ENCODE results near the gene WRAP53.
"Not testable (repeated sequence)": the region's sequence is repeated elsewhere in the genome, so short reads cannot be mapped to it uniquely, and the experiment has no call there.

Gene WRAP53

DNA sequence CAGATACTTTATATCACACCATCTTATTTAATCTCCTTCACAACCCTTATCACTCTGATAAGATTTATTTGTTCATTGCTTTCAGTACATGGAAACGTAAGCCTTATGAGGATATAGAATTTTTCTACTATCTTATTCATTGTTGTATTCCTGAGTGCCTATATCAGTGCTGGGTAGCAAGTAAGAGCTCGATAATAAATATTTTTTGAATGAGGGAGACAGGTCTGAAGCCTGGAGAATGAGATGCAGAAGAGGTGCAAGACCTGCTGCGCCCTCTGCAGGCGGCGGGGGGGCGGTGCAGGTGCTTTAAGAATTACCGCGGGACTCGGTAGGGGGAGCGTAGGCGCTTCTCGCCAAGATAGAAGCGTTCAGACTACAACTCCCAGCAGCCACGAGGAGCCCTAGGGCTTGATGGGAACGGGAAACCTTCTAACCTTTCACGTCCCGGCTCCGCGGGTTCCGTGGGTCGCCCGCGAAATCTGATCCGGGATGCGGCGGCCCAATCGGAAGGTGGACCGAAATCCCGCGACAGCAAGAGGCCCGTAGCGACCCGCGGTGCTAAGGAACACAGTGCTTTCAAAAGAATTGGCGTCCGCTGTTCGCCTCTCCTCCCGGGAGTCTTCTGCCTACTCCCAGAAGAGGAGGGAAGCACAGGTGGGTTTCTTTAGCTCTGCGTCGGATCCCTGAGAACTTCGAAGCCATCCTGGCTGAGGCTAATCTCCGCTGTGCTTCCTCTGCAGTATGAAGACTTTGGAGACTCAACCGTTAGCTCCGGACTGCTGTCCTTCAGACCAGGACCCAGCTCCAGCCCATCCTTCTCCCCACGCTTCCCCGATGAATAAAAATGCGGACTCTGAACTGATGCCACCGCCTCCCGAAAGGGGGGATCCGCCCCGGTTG is at the start of gene WRAP53:
Gene WRAP53 (plus strand): TSS at position 570 of the 900 bp plus-strand sequence. CDS start 172 bp downstream, at position 742.
- DNase-seq (ENCODE audit: low spot score) = peak; percentile 97

DNA sequence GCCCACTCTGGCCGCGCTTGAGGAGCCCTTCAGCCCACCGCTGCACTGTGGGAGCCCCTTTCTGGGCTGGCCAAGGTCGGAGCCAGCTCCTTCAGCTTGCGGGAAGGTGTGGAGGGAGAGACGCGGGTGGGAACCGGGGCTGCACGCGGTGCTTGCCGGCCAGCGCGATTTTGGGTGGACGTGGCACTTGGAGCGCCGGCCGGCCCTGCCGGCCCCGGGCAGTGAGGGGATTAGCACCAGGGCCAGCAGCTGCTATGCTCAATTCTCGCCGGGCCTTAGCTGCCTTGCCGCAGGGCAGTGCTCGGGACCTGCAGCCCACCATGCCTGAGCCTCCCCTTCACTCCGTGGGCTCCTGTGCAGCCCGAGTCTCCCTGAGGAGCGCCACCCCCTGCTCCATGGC is 47.5 kb upstream of the WRAP53 start:
- DNase-seq (ENCODE audit: low spot score) = no peak

DNA sequence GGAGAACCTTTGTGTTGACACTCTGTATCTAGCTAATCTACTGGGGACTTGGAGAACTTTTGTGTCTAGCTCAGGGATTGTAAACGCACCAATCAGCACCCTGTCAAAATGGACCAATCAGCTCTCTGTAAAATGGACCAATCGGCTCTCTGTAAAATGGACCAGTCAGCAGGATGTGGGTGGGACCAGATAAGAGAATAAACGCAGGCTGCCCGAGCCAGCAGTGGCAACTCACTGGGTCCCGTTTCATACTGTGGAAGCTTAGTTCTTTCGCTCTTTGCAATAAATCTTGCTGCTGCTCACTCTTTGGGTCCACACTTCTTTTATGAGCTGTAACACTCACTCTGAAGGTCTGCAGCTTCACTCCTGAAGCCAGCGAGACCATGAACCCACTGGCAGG is 46.6 kb upstream of the WRAP53 start:
- DNase-seq (ENCODE audit: low spot score) = not testable (repeated sequence)

DNA sequence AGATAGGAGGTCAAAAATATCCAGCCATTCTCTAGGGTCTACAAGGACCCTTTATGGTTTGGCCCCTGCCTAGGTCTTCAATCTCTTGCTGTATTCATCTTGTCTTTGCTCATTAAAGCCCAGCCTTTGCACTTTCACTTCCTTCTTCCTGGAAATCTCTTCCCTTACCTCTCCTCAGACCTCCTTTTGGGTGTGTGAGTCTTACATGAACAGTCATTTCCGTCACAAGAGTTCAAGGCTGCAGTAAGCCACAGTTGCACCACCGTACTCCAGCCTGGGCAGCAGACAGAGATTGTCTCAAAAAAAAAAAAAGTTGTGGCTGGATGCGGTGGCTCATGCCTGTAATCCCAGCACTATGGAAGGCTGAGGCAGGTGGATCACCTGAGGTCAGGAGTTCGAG is 43.5 kb upstream of the WRAP53 start:
- DNase-seq (ENCODE audit: low spot score) = no peak

DNA sequence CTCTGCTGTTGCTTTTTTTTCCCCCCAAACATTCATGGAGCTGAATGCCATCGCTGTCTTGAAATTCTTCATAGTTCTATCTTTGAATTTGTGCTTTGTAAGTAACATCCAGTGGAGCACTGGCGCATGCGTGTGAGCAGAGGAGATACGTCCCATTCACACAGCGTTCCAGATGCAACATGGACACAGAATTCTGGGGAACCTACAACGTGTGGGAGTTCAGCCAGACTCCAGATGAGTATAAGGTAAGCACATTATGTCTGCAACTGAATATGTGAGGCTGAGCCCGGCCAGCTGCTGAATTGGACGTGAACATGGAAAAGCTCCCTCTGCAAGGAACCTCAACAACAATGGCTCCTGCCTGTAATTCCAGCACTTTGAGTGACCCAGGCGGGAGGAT is 41.8 kb upstream of the WRAP53 start:
- no peak for DNase-seq (ENCODE audit: low spot score)

DNA sequence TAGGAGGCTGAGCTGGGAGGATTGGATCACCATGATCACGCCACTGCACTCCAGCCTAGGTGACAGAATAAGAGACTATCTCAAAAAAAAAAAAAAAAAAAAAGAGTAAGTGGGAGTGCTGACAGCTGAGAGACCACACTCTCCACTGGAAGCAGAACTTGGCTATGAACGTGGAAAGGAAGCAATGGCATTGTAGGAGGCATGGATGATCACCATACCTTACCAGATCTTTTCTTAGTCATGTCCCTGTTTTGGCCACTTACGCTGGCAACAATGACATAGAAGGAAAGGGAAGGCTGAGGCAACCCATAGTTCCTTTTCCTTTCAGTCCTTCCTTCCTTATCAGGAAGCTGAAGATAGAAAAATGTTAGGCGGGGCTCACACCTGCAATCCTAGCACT is 41.3 kb upstream of the WRAP53 start:
- DNase-seq (ENCODE audit: low spot score) = no peak

DNA sequence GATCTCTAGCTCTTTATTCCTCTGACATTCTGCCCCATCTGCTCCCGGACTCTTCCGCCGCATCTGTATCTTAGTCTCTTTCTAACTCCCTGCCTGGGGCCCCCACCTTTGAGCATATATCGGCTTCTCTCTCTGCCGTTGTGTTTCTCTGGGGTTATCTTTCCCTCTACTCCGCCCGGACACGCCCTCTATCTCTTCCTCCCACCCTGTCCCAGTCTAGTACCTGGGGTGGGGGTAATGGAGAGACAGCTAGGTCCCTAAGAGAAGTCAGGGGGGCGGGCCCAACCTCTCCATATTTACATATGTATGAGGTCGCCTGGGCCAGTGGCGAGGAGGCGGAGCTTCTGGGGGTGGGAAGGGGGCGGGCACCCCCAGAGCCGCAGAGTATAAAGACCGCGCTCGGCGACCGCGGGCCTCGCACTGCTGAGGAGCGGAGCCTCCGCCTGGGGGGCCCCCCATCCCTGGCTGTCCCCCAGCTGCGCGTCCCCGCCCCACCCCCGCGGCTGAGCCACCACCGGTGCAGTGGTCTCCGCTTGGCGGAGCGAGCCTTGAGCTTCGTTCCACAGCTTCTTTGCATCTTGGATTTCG is 37.7 kb upstream of the WRAP53 start, which contains the start of gene ATP1B2:
Gene ATP1B2 (plus strand): TSS at position 418 of the 588 bp plus-strand sequence. CDS start 593 bp downstream, outside the sequence.
- DNase-seq (ENCODE audit: low spot score) = peak; percentile 82

DNA sequence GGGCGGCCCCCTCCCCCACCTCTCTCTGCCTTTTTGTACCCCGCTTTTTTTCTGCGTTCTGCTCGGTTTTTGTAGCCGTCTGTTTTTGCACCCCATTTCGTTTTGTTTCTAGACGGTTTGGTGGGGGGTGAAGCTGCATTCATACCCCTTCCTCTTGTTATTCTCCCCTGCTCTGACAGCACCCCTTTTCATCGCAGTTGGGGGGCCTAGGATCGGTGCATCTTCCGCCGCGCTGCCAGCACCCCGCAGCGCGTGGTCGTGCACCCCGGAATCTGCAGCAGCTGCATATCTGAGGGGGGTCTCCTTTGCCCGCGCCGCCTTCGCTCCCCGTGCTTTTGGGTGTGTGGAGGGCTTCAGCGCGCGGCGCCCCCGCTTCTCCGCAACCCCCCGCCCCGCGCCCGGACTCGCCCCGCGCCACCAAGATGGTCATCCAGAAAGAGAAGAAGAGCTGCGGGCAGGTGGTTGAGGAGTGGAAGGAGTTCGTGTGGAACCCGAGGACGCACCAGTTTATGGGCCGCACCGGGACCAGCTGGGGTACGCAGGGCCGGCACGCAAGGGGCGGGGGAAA is 37.1 kb upstream of the WRAP53 start:
- DNase-seq (ENCODE audit: low spot score) = no peak

DNA sequence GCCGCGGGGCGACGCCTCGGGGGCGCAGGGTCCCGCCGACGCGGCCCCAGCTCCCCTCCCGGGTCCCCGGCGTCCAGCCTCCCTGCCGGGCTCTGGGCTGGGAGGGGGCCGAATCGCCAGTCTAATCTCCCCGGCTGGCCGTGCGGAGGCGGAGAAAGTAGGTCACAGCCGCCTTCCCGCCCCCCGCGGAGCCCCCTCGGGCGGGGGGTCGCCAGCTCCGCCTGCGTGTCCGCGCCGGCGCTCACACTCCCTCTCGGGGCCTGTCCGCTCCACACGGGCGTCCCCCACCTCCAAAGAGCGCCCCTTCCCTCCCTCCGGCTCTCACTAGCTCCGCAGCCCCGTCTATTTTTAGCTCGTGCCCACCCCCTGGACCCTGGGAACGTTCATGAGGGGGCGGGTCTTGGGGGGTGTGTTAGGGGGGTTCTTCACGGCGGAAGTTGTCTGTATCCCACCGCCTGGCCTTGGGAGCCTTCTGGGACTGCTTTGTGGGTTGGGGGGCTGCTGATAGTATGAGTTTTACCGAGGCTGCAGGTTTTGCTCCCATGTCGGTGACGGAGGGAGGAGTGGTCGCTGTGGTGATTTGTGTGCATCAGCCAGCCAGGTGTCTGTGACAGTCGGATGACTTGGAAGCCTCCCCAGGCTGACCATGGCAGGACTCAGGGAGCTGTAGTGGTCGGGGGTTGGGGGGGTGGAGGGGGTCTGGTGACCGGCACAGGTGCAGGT is 36.5 kb upstream of the WRAP53 start:
- peak; percentile 47 for DNase-seq (ENCODE audit: low spot score)

DNA sequence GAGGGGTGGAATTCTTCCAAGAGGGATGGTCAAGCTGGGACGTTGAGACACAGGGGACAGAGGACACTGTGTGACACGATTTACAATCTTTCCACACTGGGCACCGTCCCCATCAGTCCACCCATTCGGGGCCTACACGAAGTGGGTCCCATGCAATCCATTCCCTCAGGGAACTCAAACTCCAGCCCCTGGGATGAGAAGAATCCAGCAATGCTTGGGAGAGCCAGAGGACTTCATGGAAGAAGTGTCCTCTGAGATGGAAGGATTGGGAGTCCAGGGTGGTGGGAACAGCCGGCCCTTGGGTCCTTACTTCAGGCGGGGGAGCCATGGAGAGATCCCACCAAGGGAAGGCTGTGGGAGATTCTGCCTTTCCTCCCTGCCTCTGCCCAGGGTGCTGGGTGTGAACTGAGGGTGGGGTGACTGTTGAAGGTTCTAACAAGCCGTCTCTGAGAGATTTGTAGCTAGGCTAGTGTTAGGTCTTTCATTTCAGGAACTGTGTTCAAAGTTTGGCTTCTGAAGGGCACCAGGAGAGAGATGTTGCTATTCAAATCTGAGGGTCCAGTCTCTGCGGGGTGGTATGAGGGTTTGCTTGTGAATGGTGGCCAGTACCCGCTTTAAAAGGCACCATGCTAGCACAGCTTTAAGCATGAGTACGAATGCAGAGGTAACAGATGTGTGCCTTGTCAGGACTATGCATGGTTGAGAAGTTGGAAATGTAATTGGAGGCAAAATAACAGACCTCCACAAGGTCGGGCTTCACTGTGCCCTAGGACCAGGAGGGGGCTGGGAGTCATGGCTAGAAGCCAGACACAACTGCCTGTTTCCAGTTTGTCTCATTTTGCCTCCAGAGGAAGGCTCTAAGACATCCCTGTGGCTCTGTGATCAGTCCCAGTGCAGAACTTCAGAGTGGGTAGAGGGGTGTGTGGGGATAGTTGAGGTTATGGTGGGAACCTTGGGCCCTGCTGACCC is 35.6 kb upstream of the WRAP53 start:
- DNase-seq (ENCODE audit: low spot score) = no peak

DNA sequence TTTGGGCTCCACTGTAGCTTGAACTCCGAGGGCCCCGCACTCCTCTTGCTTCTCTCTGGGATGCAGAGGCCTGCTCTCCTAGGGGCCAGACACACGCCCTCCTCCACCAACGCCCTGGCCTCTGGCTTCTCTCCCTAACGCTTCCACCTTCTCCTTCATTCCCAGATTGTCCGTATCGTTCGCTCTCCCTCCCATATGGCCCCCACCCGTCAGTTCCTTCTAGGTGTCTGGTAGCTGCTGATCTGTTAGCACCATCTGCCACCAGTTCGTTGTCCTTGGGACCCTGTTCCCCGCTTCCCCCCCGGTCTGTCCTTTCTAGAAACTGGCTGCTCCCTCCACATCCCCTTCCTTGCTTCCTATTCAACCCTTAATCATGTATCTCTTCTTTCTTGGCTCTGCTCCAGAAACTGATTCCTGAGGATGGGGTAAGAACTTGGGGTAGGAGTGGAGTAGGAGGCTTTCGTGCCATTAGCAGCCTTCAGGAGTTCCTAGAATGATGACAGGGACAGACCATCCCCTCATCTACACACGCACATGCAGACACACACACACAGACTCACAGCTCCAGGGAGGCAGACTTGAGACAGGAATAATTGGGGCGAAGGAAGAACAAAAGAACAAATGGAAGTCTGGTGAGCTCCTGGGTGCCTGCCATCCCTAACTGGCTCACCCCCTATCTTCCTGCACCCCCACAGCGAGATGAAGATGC is 33.3 kb upstream of the WRAP53 start:
- DNase-seq (ENCODE audit: low spot score) = no peak

DNA sequence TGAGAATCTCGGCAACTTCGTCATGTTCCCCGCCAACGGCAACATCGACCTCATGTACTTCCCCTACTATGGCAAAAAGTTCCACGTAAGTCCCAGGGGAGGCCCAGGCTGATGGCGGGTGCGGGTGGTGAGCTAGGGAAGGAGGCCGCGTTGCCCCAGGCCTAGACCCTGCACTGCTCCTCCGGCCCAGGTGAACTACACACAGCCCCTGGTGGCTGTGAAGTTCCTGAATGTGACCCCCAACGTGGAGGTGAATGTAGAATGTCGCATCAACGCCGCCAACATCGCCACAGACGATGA is 32.8 kb upstream of the WRAP53 start:
- DNase-seq (ENCODE audit: low spot score) = no peak

DNA sequence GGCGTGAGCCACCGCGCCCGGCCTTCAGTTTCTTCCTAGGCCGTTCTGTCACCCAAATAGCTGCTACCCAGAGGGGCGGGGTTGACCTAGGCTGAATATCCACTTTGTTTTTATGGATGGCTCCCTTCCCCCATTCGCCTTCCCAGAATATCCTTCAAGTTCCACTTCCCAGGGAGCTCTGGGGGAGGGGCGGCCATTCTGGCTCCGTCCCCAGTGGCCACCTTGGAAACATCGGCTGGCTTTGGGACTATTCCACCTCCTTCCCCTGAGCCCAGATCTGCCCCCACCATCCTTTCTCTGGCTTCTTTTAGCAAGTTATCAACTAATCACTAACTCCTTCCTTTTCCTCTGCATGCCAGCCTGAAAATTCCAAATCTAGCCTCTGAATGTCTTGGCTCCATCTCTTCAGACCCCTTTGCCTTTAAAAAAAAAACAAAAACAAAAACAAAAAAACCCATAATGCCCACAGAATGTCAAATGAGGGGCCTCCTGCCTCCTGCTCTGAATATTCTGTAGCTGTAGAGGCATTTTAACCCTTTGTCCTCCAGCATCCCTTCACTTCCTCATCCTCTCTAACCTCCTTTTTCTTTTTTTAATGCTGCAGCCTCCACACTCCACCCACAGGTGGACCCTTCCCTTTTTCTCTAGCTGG is 31.2 kb upstream of the WRAP53 start:
- peak; percentile 74 for DNase-seq (ENCODE audit: low spot score)

DNA sequence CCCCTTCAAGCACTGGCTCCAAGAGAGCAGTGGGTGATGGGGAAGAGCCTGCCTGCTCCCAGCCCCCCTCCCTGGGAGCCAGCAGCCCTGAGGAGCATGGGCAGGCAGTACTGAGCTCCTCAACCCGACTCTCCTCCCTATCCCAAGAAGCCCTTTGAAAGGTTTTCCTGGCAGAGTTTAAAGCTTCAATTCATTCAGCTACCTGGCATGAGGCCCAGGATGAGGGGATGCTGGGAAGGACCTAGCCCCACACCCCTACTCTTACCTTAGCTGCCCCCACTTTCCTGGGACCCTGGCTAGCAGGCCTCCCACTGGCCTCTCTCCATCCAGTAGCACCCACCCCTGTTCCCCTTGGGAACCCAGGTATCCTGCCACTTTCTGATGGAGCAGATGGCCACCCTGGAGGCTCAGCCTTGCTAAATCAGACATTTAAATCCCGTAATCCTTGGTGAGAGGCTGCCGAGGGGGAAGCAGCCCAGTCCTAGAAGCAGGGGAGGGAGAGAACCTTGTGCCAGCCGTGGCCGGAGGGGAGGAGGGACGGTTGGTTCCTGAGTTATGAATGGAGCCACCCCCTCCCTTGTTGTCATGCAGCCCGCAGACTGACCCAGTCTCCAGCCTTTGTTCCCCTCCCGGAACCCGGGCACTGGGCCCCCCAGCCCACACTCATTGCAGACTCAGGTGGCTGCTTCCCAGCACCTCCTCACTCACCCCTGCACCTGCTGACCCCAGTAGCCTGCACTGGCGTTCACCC is 20.4 kb upstream of the WRAP53 start:
- DNase-seq (ENCODE audit: low spot score) = peak; percentile 73

DNA sequence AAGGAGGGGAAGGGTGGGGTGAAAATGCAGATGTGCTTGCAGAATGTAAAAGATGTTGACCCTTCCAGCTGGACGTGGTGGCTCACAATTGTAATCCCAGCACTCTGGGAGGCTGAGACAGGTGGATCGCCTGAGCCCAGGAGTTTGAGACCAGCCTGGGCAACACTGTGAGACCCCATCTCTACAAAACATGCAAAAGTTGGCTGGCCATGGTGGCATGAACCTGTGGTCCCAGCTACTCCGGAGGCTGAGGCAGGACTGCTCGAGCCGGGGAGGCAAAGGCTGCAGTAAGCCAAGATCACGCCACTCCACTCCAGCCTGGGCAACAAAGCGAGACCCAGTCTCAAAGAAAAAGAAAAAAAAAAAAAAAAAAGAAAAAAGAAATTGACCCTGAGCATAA is 19.8 kb upstream of the WRAP53 start:
- no peak for DNase-seq (ENCODE audit: low spot score)

DNA sequence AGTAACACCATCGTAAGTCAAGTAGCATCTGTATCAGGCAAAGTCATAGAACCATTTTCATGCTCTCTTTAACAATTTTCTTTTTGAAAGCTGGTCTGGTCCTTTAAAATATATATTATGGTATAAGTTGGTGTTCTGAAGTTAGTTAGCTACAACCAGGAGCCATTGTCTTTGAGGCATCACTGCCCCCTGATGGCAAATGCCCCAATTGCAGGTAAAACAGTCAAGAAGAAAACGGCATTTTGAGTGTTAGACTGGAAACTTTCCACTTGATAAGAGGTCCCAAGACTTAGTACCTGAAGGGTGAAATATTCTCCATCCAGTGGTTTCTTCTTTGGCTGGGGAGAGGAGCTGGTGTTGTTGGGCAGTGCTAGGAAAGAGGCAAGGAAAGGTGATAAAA is 15.0 kb upstream of the WRAP53 start:
- no peak for DNase-seq (ENCODE audit: low spot score)

DNA sequence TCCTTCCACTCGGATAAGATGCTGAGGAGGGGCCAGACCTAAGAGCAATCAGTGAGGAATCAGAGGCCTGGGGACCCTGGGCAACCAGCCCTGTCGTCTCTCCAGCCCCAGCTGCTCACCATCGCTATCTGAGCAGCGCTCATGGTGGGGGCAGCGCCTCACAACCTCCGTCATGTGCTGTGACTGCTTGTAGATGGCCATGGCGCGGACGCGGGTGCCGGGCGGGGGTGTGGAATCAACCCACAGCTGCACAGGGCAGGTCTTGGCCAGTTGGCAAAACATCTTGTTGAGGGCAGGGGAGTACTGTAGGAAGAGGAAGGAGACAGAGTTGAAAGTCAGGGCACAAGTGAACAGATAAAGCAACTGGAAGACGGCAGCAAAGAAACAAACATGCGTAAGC is 13.3 kb upstream of the WRAP53 start:
- DNase-seq (ENCODE audit: low spot score) = no peak

DNA sequence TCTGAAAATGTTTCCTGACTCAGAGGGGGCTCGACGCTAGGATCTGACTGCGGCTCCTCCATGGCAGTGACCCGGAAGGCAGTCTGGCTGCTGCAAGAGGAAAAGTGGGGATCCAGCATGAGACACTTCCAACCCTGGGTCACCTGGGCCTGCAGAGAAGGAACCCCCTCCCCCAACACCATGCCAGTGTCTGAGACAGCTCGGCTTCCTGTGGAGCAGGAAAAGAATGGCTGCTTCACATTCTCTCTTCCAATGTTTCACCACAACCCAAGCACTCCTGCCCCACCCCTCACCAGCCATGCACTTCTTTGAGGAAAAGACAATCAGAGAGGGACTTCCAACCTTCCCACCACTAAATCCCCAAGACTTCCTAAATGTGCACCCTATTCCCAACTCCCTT is 11.7 kb upstream of the WRAP53 start:
- no peak for DNase-seq (ENCODE audit: low spot score)

DNA sequence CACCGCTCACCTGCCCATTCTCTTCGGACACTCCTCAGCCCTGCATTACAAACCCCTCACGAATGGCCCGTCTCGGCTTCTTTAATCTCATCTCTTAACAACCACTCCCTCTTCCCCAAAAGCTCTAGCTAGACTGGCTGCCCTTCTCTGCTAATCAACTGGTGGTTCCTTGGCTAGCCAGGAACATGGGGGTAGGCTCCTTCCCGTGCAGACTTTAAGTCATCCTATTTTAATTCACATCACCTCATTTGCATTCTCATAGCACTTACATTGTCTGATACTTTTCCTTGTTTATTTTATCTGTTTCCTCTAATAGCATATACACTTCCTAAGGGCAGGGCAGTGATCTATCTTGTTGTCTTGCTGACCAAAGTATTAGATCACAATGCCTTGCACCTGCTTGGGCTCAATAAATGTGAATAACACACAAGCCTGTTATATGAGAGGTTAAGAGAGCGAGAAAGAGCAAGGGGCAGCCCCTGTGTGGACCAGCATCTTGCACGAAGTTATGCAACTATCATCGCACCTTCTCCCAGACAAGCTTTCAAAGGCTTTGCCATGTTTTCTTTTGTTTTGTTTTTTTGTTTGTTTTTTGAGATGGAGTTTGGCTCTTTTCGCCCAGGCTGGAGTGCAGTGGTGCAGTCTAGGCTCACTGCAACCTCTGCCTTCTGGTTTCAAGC is 10.7 kb upstream of the WRAP53 start:
- no peak for DNase-seq (ENCODE audit: low spot score)

All from Ammon's horn (tissue), 1 donor.